Pancreas (tissue), 10 donors: ENCODE results near the gene DBN1. TPM values are rescaled to one million over a fixed set of nuclear protein-coding genes. Genes with fewer than 3 reads are reported as not detected.

ENCODE experiments used
- ATAC-seq, 4 donors: fragments of 200-7000 bp; cut with Tn5 transposase; one replicate each; pipeline versions ENCODE4 v1.8.0 to v1.9.1; 2020; ENCODE audit warnings: mild to moderate bottlenecking in 4 of 4, moderate library complexity in 4 of 4
- DNase-seq, 6 donors: peaks; one replicate each; pipeline ENCODE4 v3.0.0-alpha.2; 2020
- FAIRE-seq: peaks from 2 replicates; lab custom pipeline; 2012; peaks lifted over from hg19 to GRCh38; lab: Jason Lieb, UNC
- H3K27ac ChIP-seq, 4 donors: fragments of 200-600 bp; sonication (generic); 1 replicate in 3 of 4; 2 replicates in 1 of 4; pipeline versions ENCODE4 v1.5.0 to v1.8.0; 2020
- H3K27me3 ChIP-seq, 4 donors: fragments of 200-600 bp; one replicate each; pipeline ENCODE4 v1.8.0; 2021
- H3K36me3 ChIP-seq, 3 donors: fragments of 200-600 bp; sonication (generic) in 1 of 3; one replicate each; pipeline versions ENCODE4 v1.5.0 to v1.8.0; 2020 to 2021
- H3K4me1 ChIP-seq, 3 donors: fragments of 200-600 bp; one replicate each; pipeline ENCODE4 v1.8.0; 2021
- H3K4me3 ChIP-seq, 4 donors: fragments of 200-600 bp; sonication (generic) in 2 of 4; one replicate each; pipeline versions ENCODE4 v1.5.0 to v1.8.0; 2020 to 2021
- H3K9me3 ChIP-seq, 4 donors: fragments of 200-600 bp; one replicate each; pipeline ENCODE4 v1.8.0; 2021
- CTCF ChIP-seq, 4 donors: fragments of 200-600 bp; sonication (generic) in 3 of 4; IDR thresholded peaks; one replicate each; pipeline versions ENCODE4 v1.5.0 to v1.8.0; 2021; ENCODE audit warnings: antibody characterized with exemption in 4 of 4
- WGBS, 2 donors: extraction: QIAGEN DNeasy Blood & Tissue Kit; methylation state at CpG; one replicate each; pipeline ENCODE4 v1.1.7; 2013; 5-methylcytosine and 5-hydroxymethylcytosine counted together
- intact Hi-C, 3 donors: fragments of 100-400 bp; cut with DNase I; formaldehyde crosslinking; loops; one replicate each; pipeline versions ENCODE4 v1.11.1 to v1.14.2; 2022
- polyA plus RNA-seq, 2 donors: library from polyadenylated mRNA; stranded (reverse); fragments of 200-250 nt; gene quantifications; one replicate each; pipeline ENCODE4 v1.2.3, GENCODE V29; 2013
- total RNA-seq, 6 donors: library from RNA; stranded (reverse); fragmentation: NEBNext Ultra II Directional in 4 of 6; extraction: Animal tissue kit (Norgen Biotek cat#: 25700) in 4 of 6; gene quantifications; one replicate each; pipeline versions ENCODE4 v1.2.1 to v1.2.4, GENCODE V29; 2021 to 2023
- donor health status: healthy with polysubstance abuse.
- donor health status: DM: no; HTN: no; CAD: no; lungs with moderate emphysema.
- donor health status: DM: no; HTN: no; CAD: no.
- donor health status: control.
- donor health status: control.
- donor health status: Bipolar disorder and iron deficiency.
- donor health status: DM: yes; HTN: yes; CAD: no.
- donor health status: DM: no; HTN: no; CAD: no.
- donor health status: DM: no; HTN: no; CAD: no.
- donor health status: DM: yes; HTN: yes; CAD: no.

DBN1 gene
- total and polyA plus RNA-seq, 8 donors = 10.2 to 38.2 (median 17.0) TPM

DNA sequence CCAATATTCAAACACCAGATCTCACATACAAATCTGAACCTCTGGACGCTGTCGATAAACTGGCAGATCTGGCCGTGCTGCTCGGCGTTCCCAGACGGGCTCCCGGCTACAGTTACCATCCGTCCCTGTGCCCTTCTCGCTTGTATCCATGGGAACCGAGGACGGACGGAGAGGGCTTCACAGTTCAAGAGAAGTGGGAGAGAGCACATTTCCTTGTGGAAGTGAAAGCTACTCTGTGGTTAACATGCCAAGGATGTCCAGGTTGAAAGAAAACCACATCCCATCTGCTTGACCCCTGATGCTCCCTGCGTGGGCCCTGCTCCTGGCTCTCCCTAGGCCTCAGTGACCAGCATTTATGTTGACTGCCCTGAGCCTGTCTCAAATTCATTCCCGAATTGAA, 6.3 kb upstream of the DBN1 start:
- H3K36me3 ChIP-seq = no peaks in the 10 kb centered on the region
- TF ChIP-seq CTCF (IDR thresholded peaks at IDR 0.05) = no peak
- FAIRE-seq (no peak), DNase-seq (no peak), ATAC-seq (peak in 3 of 4 donors; percentile 17 to 33 (median 18))
- WGBS, 2 donors = 77 to 83% methylated on average over 14 of the region's 14 CpGs
- no peaks in the 10 kb centered on the region for H3K9me3 ChIP-seq
- intact Hi-C loops = no loop called here
- H3K27ac ChIP-seq = no peak overlapping the region
- H3K4me1 ChIP-seq = peaks cover 0 to 3% (median 0%) of the 10 kb centered on the region in 3 donors
- no peak overlapping the region for H3K4me3 ChIP-seq
- H3K27me3 ChIP-seq = no peaks in the 10 kb centered on the region

DNA sequence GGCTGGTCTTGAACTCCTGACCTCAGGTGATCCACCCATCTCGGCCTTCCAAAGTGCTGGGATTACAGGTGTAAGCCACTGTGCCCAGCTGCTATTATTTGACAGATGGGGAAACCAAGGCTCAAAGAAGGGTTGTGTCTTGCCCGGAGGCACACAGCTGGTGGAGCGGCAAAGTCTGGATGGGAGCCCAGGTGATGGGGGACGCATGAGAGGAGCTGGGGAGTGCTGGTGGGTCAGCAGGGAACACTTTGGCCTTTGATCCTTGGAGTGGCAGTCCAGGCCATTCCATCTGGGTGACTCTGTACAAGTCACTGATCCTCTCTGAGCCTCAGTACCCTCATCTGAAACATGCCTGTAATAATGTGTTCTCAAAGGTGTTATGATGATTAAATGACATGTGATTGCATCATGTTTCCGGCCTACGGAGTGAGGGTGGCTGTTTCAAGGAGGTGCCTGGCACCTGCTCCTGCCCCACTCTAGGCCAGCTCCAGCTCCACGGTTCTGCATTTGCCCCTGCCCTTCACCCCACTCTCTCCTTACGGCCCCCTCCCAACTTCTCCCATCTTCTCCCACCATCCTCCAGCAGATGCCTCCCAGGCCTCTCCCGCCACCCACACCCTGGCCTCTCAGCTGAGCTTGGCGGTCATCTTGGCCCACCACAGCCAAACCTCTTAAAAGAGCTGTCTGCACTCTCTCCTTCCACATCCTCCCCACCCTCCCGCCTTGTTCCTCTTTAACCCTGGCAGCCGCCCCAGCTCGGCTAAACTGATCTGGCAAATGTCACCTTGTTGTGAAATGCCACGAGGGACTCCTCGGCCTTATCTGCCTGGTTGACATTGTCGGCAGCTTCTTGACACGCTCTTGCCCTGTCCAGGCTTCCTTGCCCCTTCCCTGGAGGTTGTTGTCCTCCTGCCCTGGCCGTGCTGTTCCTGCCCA, 5.5 kb upstream of the DBN1 start:
- FAIRE-seq (no peak), DNase-seq (peak in 4 of 6 donors; percentile 58 to 77 (median 69)), ATAC-seq (peak; percentile 62 to 73 (median 68))
- H3K9me3 ChIP-seq = no peaks in the 10 kb centered on the region
- 42 to 43% methylated on average over 18 of the region's 18 CpGs for WGBS, 2 donors
- H3K27ac ChIP-seq = no peak overlapping the region
- H3K4me3 ChIP-seq = no peak overlapping the region
- TF ChIP-seq CTCF (IDR thresholded peaks at IDR 0.05) = no peak
- intact Hi-C loops = no loop called here
- peaks cover 0 to 3% (median 0%) of the 10 kb centered on the region in 3 donors for H3K4me1 ChIP-seq
- H3K27me3 ChIP-seq = no peaks in the 10 kb centered on the region
- no peaks in the 10 kb centered on the region for H3K36me3 ChIP-seq

GRCh38 chr5:177477701-177478477, 4.5 kb upstream of the DBN1 start:
- no peak overlapping the region for H3K4me3 ChIP-seq
- no peak overlapping the region for H3K27ac ChIP-seq
- DNase-seq = peak in 1 of 6 donors; percentile 29
- intact Hi-C loops = no loop called here
- peaks cover 0 to 3% (median 0%) of the 10 kb centered on the region in 3 donors for H3K4me1 ChIP-seq
- no peak for TF ChIP-seq CTCF (IDR thresholded peaks at IDR 0.05)
- H3K27me3 ChIP-seq = no peaks in the 10 kb centered on the region
- no peaks in the 10 kb centered on the region for H3K36me3 ChIP-seq
- WGBS, 2 donors = 94% methylated on average over 13 of the region's 13 CpGs
- H3K9me3 ChIP-seq = no peaks in the 10 kb centered on the region
- no peak for FAIRE-seq
- no peak for ATAC-seq

DNA sequence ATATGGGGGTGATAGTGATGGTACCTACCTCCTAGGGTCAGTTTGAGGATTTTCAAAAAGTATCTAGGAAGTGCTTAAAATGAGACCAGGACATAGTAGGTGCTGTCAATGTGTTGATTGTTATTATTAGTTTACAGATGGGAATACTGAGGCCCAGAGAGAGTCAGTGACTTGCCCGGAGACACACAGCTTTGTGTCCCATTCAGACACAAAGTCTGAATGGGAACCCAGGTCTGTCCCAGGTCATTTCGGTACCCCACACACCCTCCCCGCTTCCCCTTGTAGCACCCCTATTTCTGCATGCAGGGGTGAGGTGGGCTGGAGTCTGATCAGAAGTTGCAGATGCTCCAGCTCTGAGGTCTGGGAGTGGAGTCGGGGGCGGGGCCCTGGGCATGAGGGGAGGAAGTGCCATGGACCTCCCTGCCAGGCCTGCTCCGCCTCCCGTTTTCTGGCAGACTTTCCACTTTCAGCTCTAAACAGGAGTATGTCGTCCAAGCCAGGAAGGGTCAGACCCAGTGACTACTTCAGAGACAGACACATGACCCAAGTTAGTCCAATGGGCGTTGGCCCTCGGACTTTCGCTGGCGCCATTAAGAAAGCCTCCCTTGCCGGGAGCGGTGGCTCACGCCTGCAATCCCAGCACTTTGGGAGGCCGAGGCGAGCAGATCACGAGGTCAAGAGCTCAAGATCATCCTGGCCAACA, 3.2 kb upstream of the DBN1 start:
- WGBS, 2 donors = 86 to 89% methylated on average over 18 of the region's 18 CpGs
- Histone ChIP-seq H3K27me3 (no peaks in the 10 kb centered on the region), H3K36me3 (no peaks in the 10 kb centered on the region), H3K4me3 (no peak overlapping the region), H3K4me1 (peaks cover 0 to 6% (median 6%) of the 10 kb centered on the region in 3 donors), H3K27ac (no peak overlapping the region), H3K9me3 (no peaks in the 10 kb centered on the region)
- FAIRE-seq = no peak
- intact Hi-C loops = no loop called here
- no peak for TF ChIP-seq CTCF (IDR thresholded peaks at IDR 0.05)
- DNase-seq = peak in 1 of 6 donors; percentile 47
- ATAC-seq = no peak
